ENCODE results near the gene HOXB4.

The HOXB4 gene

DNA sequence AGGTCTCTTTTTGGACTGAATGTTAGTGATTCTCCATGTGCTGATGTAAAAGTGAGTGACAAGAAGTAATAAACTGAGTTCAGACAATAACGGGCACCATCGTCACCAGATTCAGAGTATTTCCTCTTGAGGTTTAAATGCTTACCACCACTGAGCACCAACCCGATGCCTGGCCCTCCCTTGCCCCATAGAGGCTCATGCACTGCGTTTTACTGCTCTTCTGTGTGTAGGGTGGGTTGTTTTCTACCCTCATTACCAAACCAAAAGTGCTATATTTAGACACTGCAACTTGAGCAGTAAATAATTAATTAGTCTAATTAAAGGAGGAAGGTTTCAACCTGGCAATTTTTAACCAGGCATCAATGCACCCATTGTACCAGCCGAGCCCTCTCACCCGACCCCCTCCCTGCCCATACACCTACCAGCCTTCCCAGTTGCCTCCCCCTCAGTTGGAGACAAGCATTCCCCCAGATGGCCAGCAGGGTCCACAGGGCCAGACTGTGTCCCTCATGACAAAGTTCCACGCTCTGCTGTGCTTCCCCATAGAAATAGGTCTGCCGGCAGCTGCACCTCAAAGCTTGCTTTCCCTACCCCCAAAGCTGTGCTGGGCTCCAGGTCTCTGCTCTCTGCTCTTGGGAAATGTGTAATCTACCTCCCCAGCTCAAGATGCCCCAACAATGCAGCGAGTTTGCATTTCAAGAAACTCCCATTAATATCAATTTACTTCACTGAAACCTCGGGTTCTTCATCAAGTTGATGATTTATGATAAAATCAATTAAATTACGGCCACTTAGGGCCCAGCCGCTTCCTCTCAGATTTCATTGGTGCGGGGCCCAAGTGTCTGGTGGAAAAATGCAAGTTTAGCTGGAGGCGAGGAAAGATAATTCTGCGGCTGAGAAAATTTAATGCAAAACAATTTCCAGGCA is 16.0 kb downstream of the HOXB4 start:
- H3K4me1 ChIP-seq (ENCODE audit: control insufficient read depth in 1 of 2, insufficient read depth in 2 of 2, low read length in 2 of 2), result peaks cover 8 to 14% of the 10 kb centered on the region in 2 experiments
- H3K4ac ChIP-seq (ENCODE audit: low read depth, low read length), result no peak overlapping the region
- H3K23ac ChIP-seq (ENCODE audit: low read length), result no peak overlapping the region
- no peak overlapping the region for H3K4me2 ChIP-seq (ENCODE audit: low read length)
- H2BK12ac ChIP-seq (ENCODE audit: low read length), result no peak overlapping the region
- H4K91ac ChIP-seq (ENCODE audit: low read depth, low read length), result no peak overlapping the region
- no peak overlapping the region for H3K4me3 ChIP-seq (ENCODE audit: low read depth, low read length)
- H3K27ac ChIP-seq (ENCODE audit: low read depth, low read length), result no peak overlapping the region
- DNase-seq, result peak in 1 of 2 donors; percentile 4
- peaks cover 7% of the 10 kb centered on the region for H3K9me3 ChIP-seq (ENCODE audit: insufficient read depth, low read depth, low read length)
- H2AK5ac ChIP-seq (ENCODE audit: low read length), result no peak overlapping the region
- H2AFZ ChIP-seq (ENCODE audit: insufficient read depth, low read length, poor library complexity), result no peak overlapping the region
- H2BK120ac ChIP-seq (ENCODE audit: insufficient read depth, low read length, poor library complexity), result no peak overlapping the region
- H4K12ac ChIP-seq (ENCODE audit: low read depth, low read length), result no peak overlapping the region
- no peak overlapping the region for H3K9ac ChIP-seq (ENCODE audit: low read length)
- H3K18ac ChIP-seq (ENCODE audit: low read length), result no peak overlapping the region
- peaks cover 0 to 2% of the 10 kb centered on the region in 2 experiments for H3K36me3 ChIP-seq (ENCODE audit: control insufficient read depth in 1 of 2, insufficient read depth in 2 of 2, low read length in 2 of 2)
- no peak overlapping the region for H4K8ac ChIP-seq (ENCODE audit: low read depth, low read length)
- WGBS (ENCODE audit: extremely low coverage, insufficient coverage, insufficient read length), result no CpG with 5 or more reads among the region's 15 CpGs
- H3K14ac ChIP-seq (ENCODE audit: low read length), result no peak overlapping the region
- H2BK5ac ChIP-seq (ENCODE audit: low read depth, low read length, poor library complexity), result no peak overlapping the region
- peaks cover 3% of the 10 kb centered on the region for H3K79me2 ChIP-seq (ENCODE audit: control insufficient read depth, insufficient read depth, low read length, poor library complexity)
- peaks cover 11% of the 10 kb centered on the region for H3K27me3 ChIP-seq (ENCODE audit: insufficient read depth, low read length)
- peaks cover 3% of the 10 kb centered on the region for H3K79me1 ChIP-seq (ENCODE audit: low read length)

DNA sequence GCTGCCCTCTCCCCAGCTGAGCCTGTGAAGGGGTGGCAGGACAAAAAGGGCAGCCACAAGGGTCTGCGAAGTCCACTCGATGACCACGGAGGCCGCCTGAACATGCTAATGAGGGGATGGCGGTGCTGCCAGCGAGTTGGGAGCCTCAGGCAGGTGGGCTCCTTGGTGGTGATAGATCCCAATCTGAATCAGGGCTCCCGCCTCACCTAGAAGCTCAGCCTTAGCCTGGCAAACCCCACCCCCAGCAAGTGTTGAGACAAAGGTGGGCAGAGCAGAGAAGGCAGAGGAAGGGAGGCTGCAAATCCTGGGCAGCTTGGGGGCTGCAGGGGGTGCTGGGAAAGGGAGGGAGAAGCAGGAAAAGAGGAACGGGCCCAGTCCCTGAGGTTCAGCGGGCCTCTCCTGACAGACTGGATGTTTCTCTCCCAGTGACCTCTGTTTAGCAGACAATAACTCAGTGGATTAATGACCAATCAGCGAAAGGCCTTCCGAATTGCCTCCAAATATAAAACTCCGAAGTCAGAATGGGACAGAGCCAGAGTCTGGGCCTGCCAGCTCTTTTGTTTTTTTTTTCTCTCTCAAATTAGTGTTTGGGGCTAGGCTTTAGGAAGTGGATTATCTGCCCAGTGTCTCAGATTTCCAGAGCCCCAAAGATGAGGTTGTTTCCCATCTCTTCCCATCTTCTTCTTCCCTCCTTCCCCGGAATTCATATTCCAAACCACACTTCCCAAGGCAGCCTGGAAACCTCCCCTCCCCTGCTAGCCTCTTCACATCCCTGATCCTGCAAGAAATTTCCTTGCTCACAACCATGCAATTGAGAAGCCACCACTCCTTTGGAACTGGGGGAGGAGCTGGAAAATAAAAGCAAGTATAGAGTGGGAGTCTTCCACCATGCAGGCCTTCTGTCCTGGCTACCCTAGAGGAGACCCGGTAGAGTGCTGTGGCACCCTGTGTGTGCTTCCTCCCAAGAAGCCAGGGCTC is 18.0 kb downstream of the HOXB4 start:
- no peak overlapping the region for H3K4me3 ChIP-seq (ENCODE audit: low read depth, low read length)
- H2AFZ ChIP-seq (ENCODE audit: insufficient read depth, low read length, poor library complexity), result no peak overlapping the region
- no peak overlapping the region for H4K12ac ChIP-seq (ENCODE audit: low read depth, low read length)
- H3K4me1 ChIP-seq (ENCODE audit: control insufficient read depth in 1 of 2, insufficient read depth in 2 of 2, low read length in 2 of 2), result peaks cover 13 to 15% of the 10 kb centered on the region in 2 experiments
- no peak overlapping the region for H3K23ac ChIP-seq (ENCODE audit: low read length)
- peaks cover 7% of the 10 kb centered on the region for H3K27me3 ChIP-seq (ENCODE audit: insufficient read depth, low read length)
- DNase-seq, result no peak
- H3K4me2 ChIP-seq (ENCODE audit: low read length), result no peak overlapping the region
- peaks cover 4% of the 10 kb centered on the region for H3K79me2 ChIP-seq (ENCODE audit: control insufficient read depth, insufficient read depth, low read length, poor library complexity)
- no peak overlapping the region for H4K8ac ChIP-seq (ENCODE audit: low read depth, low read length)
- no peak overlapping the region for H4K91ac ChIP-seq (ENCODE audit: low read depth, low read length)
- H3K18ac ChIP-seq (ENCODE audit: low read length), result no peak overlapping the region
- H3K36me3 ChIP-seq (ENCODE audit: control insufficient read depth in 1 of 2, insufficient read depth in 2 of 2, low read length in 2 of 2), result peaks cover 0 to 2% of the 10 kb centered on the region in 2 experiments
- peaks cover 5% of the 10 kb centered on the region for H3K79me1 ChIP-seq (ENCODE audit: low read length)
- H3K4ac ChIP-seq (ENCODE audit: low read depth, low read length), result no peak overlapping the region
- H3K9ac ChIP-seq (ENCODE audit: low read length), result no peak overlapping the region
- H3K27ac ChIP-seq (ENCODE audit: low read depth, low read length), result no peak overlapping the region
- H3K14ac ChIP-seq (ENCODE audit: low read length), result no peak overlapping the region
- H2BK5ac ChIP-seq (ENCODE audit: low read depth, low read length, poor library complexity), result no peak overlapping the region
- H2AK5ac ChIP-seq (ENCODE audit: low read length), result no peak overlapping the region
- no CpG with 5 or more reads among the region's 14 CpGs for WGBS (ENCODE audit: extremely low coverage, insufficient coverage, insufficient read length)
- no peak overlapping the region for H2BK12ac ChIP-seq (ENCODE audit: low read length)
- peaks cover 7% of the 10 kb centered on the region for H3K9me3 ChIP-seq (ENCODE audit: insufficient read depth, low read depth, low read length)
- H2BK120ac ChIP-seq (ENCODE audit: insufficient read depth, low read length, poor library complexity), result no peak overlapping the region

- H2BK120ac ChIP-seq (ENCODE audit: insufficient read depth, low read length, poor library complexity), result no peak overlapping the region
- H3K79me2 ChIP-seq (ENCODE audit: control insufficient read depth, insufficient read depth, low read length, poor library complexity), result peaks cover 8% of the 10 kb centered on the region
- H3K23ac ChIP-seq (ENCODE audit: low read length), result no peak overlapping the region
- peaks cover 2% of the 10 kb centered on the region for H3K27me3 ChIP-seq (ENCODE audit: insufficient read depth, low read length)
- no CpG with 5 or more reads among the region's 16 CpGs for WGBS (ENCODE audit: extremely low coverage, insufficient coverage, insufficient read length)
- no peak overlapping the region for H4K8ac ChIP-seq (ENCODE audit: low read depth, low read length)
- no peak overlapping the region for H3K9ac ChIP-seq (ENCODE audit: low read length)
- H2AFZ ChIP-seq (ENCODE audit: insufficient read depth, low read length, poor library complexity), result no peak overlapping the region
- no peak overlapping the region for H3K4ac ChIP-seq (ENCODE audit: low read depth, low read length)
- no peak for DNase-seq
- no peak overlapping the region for H2AK5ac ChIP-seq (ENCODE audit: low read length)
- H3K36me3 ChIP-seq (ENCODE audit: control insufficient read depth in 1 of 2, insufficient read depth in 2 of 2, low read length in 2 of 2), result peaks cover 0 to 2% of the 10 kb centered on the region in 2 experiments
- peaks cover 3% of the 10 kb centered on the region for H3K9me3 ChIP-seq (ENCODE audit: insufficient read depth, low read depth, low read length)
- no peak overlapping the region for H3K4me2 ChIP-seq (ENCODE audit: low read length)
- H3K4me1 ChIP-seq (ENCODE audit: control insufficient read depth in 1 of 2, insufficient read depth in 2 of 2, low read length in 2 of 2), result peaks cover 13 to 14% of the 10 kb centered on the region in 2 experiments
- no peak overlapping the region for H3K4me3 ChIP-seq (ENCODE audit: low read depth, low read length)
- no peak overlapping the region for H4K12ac ChIP-seq (ENCODE audit: low read depth, low read length)
- H2BK5ac ChIP-seq (ENCODE audit: low read depth, low read length, poor library complexity), result no peak overlapping the region
- H3K79me1 ChIP-seq (ENCODE audit: low read length), result peaks cover 9% of the 10 kb centered on the region
- H3K27ac ChIP-seq (ENCODE audit: low read depth, low read length), result no peak overlapping the region
- H3K14ac ChIP-seq (ENCODE audit: low read length), result no peak overlapping the region
- H4K91ac ChIP-seq (ENCODE audit: low read depth, low read length), result no peak overlapping the region
- no peak overlapping the region for H2BK12ac ChIP-seq (ENCODE audit: low read length)
- H3K18ac ChIP-seq (ENCODE audit: low read length), result no peak overlapping the region
These were observed 18.9 kb downstream of the HOXB4 start for GRCh38 chr17:48559122-48559839.

- Histone ChIP-seq H3K36me3 (ENCODE audit: control insufficient read depth in 1 of 2, insufficient read depth in 2 of 2, low read length in 2 of 2) (peaks cover 0 to 2% of the 10 kb centered on the region in 2 experiments), H2BK12ac (ENCODE audit: low read length) (no peak overlapping the region), H3K9me3 (ENCODE audit: insufficient read depth, low read depth, low read length) (peaks cover 3% of the 10 kb centered on the region), H3K14ac (ENCODE audit: low read length) (no peak overlapping the region), H2AK5ac (ENCODE audit: low read length) (no peak overlapping the region), H2BK5ac (ENCODE audit: low read depth, low read length, poor library complexity) (no peak overlapping the region), H3K27me3 (ENCODE audit: insufficient read depth, low read length) (peaks cover 2% of the 10 kb centered on the region), H3K4ac (ENCODE audit: low read depth, low read length) (no peak overlapping the region), H3K79me1 (ENCODE audit: low read length) (peaks cover 9% of the 10 kb centered on the region), H3K4me3 (ENCODE audit: low read depth, low read length) (no peak overlapping the region), H3K23ac (ENCODE audit: low read length) (no peak overlapping the region), H4K8ac (ENCODE audit: low read depth, low read length) (no peak overlapping the region), H4K91ac (ENCODE audit: low read depth, low read length) (no peak overlapping the region), H3K27ac (ENCODE audit: low read depth, low read length) (no peak overlapping the region), H3K4me1 (ENCODE audit: control insufficient read depth in 1 of 2, insufficient read depth in 2 of 2, low read length in 2 of 2) (peaks cover 14 to 15% of the 10 kb centered on the region in 2 experiments), H3K79me2 (ENCODE audit: control insufficient read depth, insufficient read depth, low read length, poor library complexity) (peaks cover 8% of the 10 kb centered on the region), H3K4me2 (ENCODE audit: low read length) (no peak overlapping the region), H2BK120ac (ENCODE audit: insufficient read depth, low read length, poor library complexity) (no peak overlapping the region), H4K12ac (ENCODE audit: low read depth, low read length) (no peak overlapping the region), H2AFZ (ENCODE audit: insufficient read depth, low read length, poor library complexity) (no peak overlapping the region), H3K9ac (ENCODE audit: low read length) (no peak overlapping the region), H3K18ac (ENCODE audit: low read length) (no peak overlapping the region)
- DNase-seq, result no peak
- no CpG with 5 or more reads among the region's 2 CpGs for WGBS (ENCODE audit: extremely low coverage, insufficient coverage, insufficient read length)
These were observed 19.4 kb downstream of the HOXB4 start for GRCh38 chr17:48558831-48559121.

All from trophoblast cell (in vitro differentiated cells and primary cell).